K562 (cell line): ENCODE measurements around the gene MYMK. TPM values are rescaled to one million over a fixed set of nuclear protein-coding genes. Genes with fewer than 3 reads are reported as not detected.
A peak's percentile ranks its signal among the peaks of the same experiment; 100 is the strongest.

Experiments
- ATAC-seq: fragments of 200-7000 bp; cut with Tn5 transposase; 3 replicates; pipeline ENCODE4 v1.9.1; 2020; ENCODE audit warnings: moderate library complexity
- BruUV-seq: library from RNA; stranded (reverse); fragments of 400-500 nt; replicated peaks from 2 replicates; lab custom pipeline; 2021; lab: Mats Ljungman, UMichigan
- CTCF ChIA-PET: fragments of 300-600 bp; formaldehyde crosslinking; extraction: SDS; loops from one replicate; lab custom pipeline; 2021; ENCODE audit warnings: low intra/inter-chr PET ratio; lab: Yijun Ruan, JAX
- POLR2A ChIA-PET: fragments of 300-600, 350-650 bp; sonication (Branson Sonifier 250); formaldehyde crosslinking; extraction: SDS; loops from one replicate; lab custom pipeline; 2021; ENCODE audit warnings: antibody characterized with exemption, inconsistent platforms; lab: Yijun Ruan, JAX
- DNase-seq, 4 experiments: peaks; one replicate each; pipeline versions ENCODE4 v3.0.0 to v3.0.0-alpha.2; 2011 to 2018; ENCODE audit warnings: low spot score in 3 of 4, mixed read lengths in 3 of 4; ENCODE audit errors: extremely low read depth in 1 of 4
- FAIRE-seq: peaks from 2 replicates; lab custom pipeline; 2011; peaks lifted over from hg19 to GRCh38; lab: Jason Lieb, UNC
- H2AFZ ChIP-seq: 2 replicates; pipeline ENCODE4 v1.6.0; 2011; ENCODE audit warnings: low read depth, low read length, control low read depth, inconsistent platforms
- H3K27ac ChIP-seq: fragments of 200-600 bp; 3 replicates; pipeline ENCODE4 v1.8.0; 2011; ENCODE audit warnings: low read depth, mild to moderate bottlenecking, control low read depth, inconsistent platforms, low read length, moderate library complexity, mixed read lengths; ENCODE audit errors: extremely low read depth
- H3K27me3 ChIP-seq, 2 experiments: fragments of 300-600 bp in 1 of 2; 2 replicates in 1 of 2; 3 replicates in 1 of 2; pipeline versions ENCODE4 v1.6.0 to v1.8.0; 2011; ENCODE audit warnings: inconsistent platforms in 2 of 2, low read length in 2 of 2, mild to moderate bottlenecking in 1 of 2, mixed read lengths in 1 of 2, moderate library complexity in 1 of 2; ENCODE audit not compliant: control insufficient read depth in 2 of 2, insufficient read depth in 2 of 2
- H3K36me3 ChIP-seq: fragments of 300-600 bp; 3 replicates; pipeline ENCODE4 v1.8.0; 2011; ENCODE audit warnings: mild to moderate bottlenecking, low read length, inconsistent platforms; ENCODE audit not compliant: control insufficient read depth, insufficient read depth
- H3K4me1 ChIP-seq, 2 experiments: fragments of 200-600 bp in 1 of 2; replicated peaks in 1 of 2; 2 replicates in 1 of 2; 3 replicates in 1 of 2; pipeline versions ENCODE4 v1.5.1 to v1.8.0; 2011; ENCODE audit warnings: inconsistent platforms in 2 of 2, low read length in 2 of 2, mild to moderate bottlenecking in 1 of 2, mixed read lengths in 1 of 2, moderate library complexity in 1 of 2; ENCODE audit not compliant: control insufficient read depth in 2 of 2, insufficient read depth in 2 of 2
- H3K4me2 ChIP-seq: 2 replicates; pipeline ENCODE4 v1.6.1; 2011; ENCODE audit warnings: low read length, control low read depth, inconsistent platforms, mixed read lengths; ENCODE audit not compliant: insufficient read depth
- H3K4me3 ChIP-seq: fragments of 200-600 bp; sonication (generic), shearing (Covaris generic); 2 replicates; pipeline ENCODE4 v1.5.1; 2016; ENCODE audit warnings: control low read depth, inconsistent platforms
- H3K79me2 ChIP-seq: fragments of 200-600 bp; 3 replicates; pipeline ENCODE4 v1.8.0; 2011; ENCODE audit warnings: low read length, inconsistent platforms; ENCODE audit not compliant: control insufficient read depth, insufficient read depth
- H3K9ac ChIP-seq, 2 experiments: 2 replicates each; pipeline versions ENCODE4 v1.6.0 to v1.6.1; 2011; ENCODE audit warnings: low read depth in 2 of 2, low read length in 2 of 2, control low read depth in 1 of 2, inconsistent platforms in 1 of 2, mild to moderate bottlenecking in 1 of 2, mixed read lengths in 1 of 2; ENCODE audit not compliant: insufficient read depth in 1 of 2
- H3K9me1 ChIP-seq: one replicate; pipeline ENCODE4 v1.6.0; 2011; ENCODE audit warnings: inconsistent platforms, mild to moderate bottlenecking, low read length, moderate library complexity; ENCODE audit not compliant: control insufficient read depth, insufficient read depth
- H3K9me3 ChIP-seq: replicated peaks from 2 replicates; pipeline ENCODE4 v1.5.1; 2011; ENCODE audit warnings: low read depth, low read length, inconsistent platforms; ENCODE audit not compliant: control insufficient read depth, insufficient read depth
- H4K20me1 ChIP-seq: replicated peaks from 2 replicates; pipeline ENCODE4 v1.6.1; 2011; ENCODE audit warnings: low read length, inconsistent platforms, mixed read lengths; ENCODE audit not compliant: control insufficient read depth, insufficient read depth
- TGIF2 ChIP-seq: sonication (generic); formaldehyde crosslinking; IDR thresholded peaks from 2 replicates; pipeline ENCODE4 v1.8.1; 2022; ENCODE audit warnings: mild to moderate bottlenecking, missing genetic modification reagents, moderate library complexity
- THRA ChIP-seq: fragments of 450-650 bp; IDR thresholded peaks from 2 replicates; pipeline ENCODE4 v1.6.1; 2017; ENCODE audit warnings: mild to moderate bottlenecking, moderate library complexity
- U2AF2 ChIP-seq: fragments of 200-400 bp; formaldehyde crosslinking; optimal IDR thresholded peaks from 2 replicates; pipeline ENCODE3; 2017; ENCODE audit warnings: low read depth, mild to moderate bottlenecking, low read length
- XRCC4 ChIP-seq: IDR thresholded peaks from one replicate; pipeline ENCODE4 v1.6.1; 2011; ENCODE audit not compliant: insufficient read depth, insufficient read length; ENCODE audit errors: extremely low read depth
- ZBTB1 ChIP-seq: sonication (generic); formaldehyde crosslinking; IDR thresholded peaks from 2 replicates; pipeline ENCODE4 v1.8.1; 2023; ENCODE audit warnings: missing genetic modification reagents, low read depth, mild to moderate bottlenecking, borderline replicate concordance
- WGBS: fragments of 100-300 bp; shearing (Covaris generic); methylation state at CpG from one replicate; pipeline ENCODE4 v1.1.6; 2016; ENCODE audit warnings: low coverage, mixed read lengths; ENCODE audit not compliant: insufficient coverage; ENCODE audit errors: missing lambda C conversion rate; 5-methylcytosine and 5-hydroxymethylcytosine counted together
- in situ Hi-C: fragments of 300-500 bp; cut with MboI; formaldehyde crosslinking; loops from 4 replicates; pipeline ENCODE4 v1.15.0; 2018; ENCODE audit warnings: inconsistent platforms, mixed read lengths
- intact Hi-C: fragments of 100-400 bp; cut with micrococcal nuclease; formaldehyde crosslinking; loops from 2 replicates; pipeline ENCODE4 v1.14.2; 2022
- polyA plus RNA-seq, 8 experiments: library from polyadenylated mRNA; depleted of rRNA in 4 of 8; stranded (reverse) in 5 of 8; unstranded in 3 of 8; fragments of >200 nt; fragmentation: Nextera tagmentation in 2 of 8; fragmentation: Illumina TruSeq in 1 of 8; extraction: Ambion mirVana in 2 of 8; extraction: Trizol in 1 of 8; gene quantifications; 2 replicates each; pipeline versions ENCODE4 v1.2.1 to v1.2.3, GENCODE V29; 2011 to 2014; ENCODE audit warnings: inconsistent platforms in 1 of 8, missing spikeins in 1 of 8
- total RNA-seq, 7 experiments: library from RNA; depleted of rRNA in 6 of 7; stranded (reverse); fragments of >200 nt in 6 of 7; fragmentation: Illumina TruSeq in 2 of 7; extraction: Trizol in 2 of 7; gene quantifications; 2 replicates each; pipeline versions ENCODE4 v1.2.1 to v1.2.3, GENCODE V29; 2011 to 2021; ENCODE audit warnings: low replicate concordance in 1 of 7
- TF ChIP-seq, protein P1 (sequence below), 2 experiments: fragments of 450-650 bp; conservative IDR thresholded peaks; 2 replicates each; pipeline ENCODE4 v1.6.1; 2017; ENCODE audit warnings: mild to moderate bottlenecking in 2 of 2, moderate library complexity in 2 of 2

The MYMK gene
- total and polyA plus RNA-seq, 9 of the 15 experiments (the other 6 are each of a cell fraction or from before 2014, with no cell fraction given), result not detected

- no peak for FAIRE-seq
- TF ChIP-seq TGIF2 (no peak), U2AF2 (no peak), THRA (no peak), XRCC4 (no peak), ZBTB1 (no peak)
- TF ChIP-seq, protein P1, sequence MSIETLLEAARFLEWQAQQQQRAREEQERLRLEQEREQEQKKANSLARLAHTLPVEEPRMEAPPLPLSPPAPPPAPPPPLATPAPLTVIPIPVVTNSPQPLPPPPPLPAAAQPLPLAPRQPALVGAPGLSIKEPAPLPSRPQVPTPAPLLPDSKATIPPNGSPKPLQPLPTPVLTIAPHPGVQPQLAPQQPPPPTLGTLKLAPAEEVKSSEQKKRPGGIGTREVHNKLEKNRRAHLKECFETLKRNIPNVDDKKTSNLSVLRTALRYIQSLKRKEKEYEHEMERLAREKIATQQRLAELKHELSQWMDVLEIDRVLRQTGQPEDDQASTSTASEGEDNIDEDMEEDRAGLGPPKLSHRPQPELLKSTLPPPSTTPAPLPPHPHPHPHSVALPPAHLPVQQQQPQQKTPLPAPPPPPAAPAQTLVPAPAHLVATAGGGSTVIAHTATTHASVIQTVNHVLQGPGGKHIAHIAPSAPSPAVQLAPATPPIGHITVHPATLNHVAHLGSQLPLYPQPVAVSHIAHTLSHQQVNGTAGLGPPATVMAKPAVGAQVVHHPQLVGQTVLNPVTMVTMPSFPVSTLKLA (conservative IDR thresholded peaks at IDR 0.05), result no peak
These were observed 53.0 kb downstream of the MYMK start for GRCh38 chr9:133471551-133472276.

More at GRCh38 chr9:133471551-133472276, 53.0 kb downstream of the MYMK start:
- Histone ChIP-seq H3K4me2 (no peak overlapping the region), H3K36me3 (no peaks in the 10 kb centered on the region), H3K4me3 (no peak overlapping the region), H3K9me1 (no peaks in the 10 kb centered on the region), H3K27me3 (peaks cover 3 to 65% of the 10 kb centered on the region in 2 experiments; a peak in 3 of 5 replicates), H3K9me3 (no peaks in the 10 kb centered on the region), H4K20me1 (peaks cover 5% of the 10 kb centered on the region; the same call in 1 of the 2 replicates), H2AFZ (no peak overlapping the region), H3K4me1 (peaks cover 0 to 51% of the 10 kb centered on the region in 2 experiments; a peak in 2 of 5 replicates), H3K9ac (peak overlapping the region in 1 of 2 experiments; percentile 52; a peak in 2 of 4 replicates), H3K27ac (no peak overlapping the region), H3K79me2 (no peaks in the 10 kb centered on the region)
- peak; percentile 47 for ATAC-seq
- no peak for DNase-seq
- intact Hi-C loops, result no loop called here
- ChIA-PET CTCF (no interaction called here), POLR2A (interaction anchor here (0.6 to 0.7 kb wide), 4 partner anchors 22 to 570 kb away, joined by 3 to 6 read pairs (median 4); no protein-coding TSS in a partner anchor)
- WGBS, result 18% methylated on average over 24 of the region's 27 CpGs
- no TSS peak for BruUV-seq
- in situ Hi-C loops, result no loop called here
